Activated CD8-positive, alpha-beta memory T cell treated with anti-CD3 and anti-CD28 coated beads for 1 hour (primary cell): ENCODE measurements around the gene ABHD12.

Experiments used
- DNase-seq, 2 donors: peaks; one replicate each; pipeline ENCODE4 v3.0.0-alpha.2; 2020; ENCODE audit warnings: low read depth in 1 of 2; ENCODE audit errors: extremely low read depth in 1 of 2

Gene ABHD12

DNA sequence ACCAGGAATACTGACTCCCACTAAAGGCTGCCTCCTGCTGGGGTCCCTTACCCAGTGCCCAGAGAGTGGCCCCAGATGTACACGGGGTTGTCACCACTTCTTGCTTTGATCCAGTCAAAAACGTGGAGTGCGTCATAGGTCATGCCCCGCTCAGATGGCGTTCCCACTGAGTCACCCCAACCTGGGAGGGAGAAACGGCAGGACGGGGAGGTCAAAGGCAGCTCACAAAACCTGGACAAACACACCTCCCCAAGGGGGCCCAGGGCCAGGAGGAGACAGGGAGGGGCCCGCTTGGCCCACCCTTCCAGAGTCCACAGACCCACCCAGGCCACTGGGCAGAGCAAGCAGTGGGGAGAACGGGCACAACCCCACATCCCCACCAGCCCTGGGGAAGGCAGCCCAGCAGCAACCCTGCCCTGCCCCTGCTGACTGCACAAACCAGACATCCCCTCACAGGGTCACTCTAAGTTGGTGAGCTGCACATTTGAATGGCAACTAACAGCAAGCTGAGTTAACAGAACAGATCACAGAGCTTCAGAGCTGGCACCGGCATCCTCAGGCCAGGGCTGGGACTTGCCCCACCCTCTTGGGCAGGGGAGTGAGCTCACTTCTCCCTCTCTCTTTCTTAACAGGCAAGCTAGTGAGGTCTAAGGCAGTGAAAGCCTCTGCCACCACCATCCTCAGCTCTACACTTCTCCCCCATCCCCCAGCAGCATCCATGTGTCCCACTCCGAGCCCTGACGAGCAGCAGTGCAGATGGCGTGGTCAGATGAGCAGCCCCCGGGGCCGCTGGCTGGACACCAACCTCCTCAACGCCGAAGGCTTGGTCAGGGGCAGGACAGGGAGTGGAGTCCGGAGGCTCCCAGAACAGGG lies 81.0 kb downstream of the ABHD12 start:
- DNase-seq: no peak

DNA sequence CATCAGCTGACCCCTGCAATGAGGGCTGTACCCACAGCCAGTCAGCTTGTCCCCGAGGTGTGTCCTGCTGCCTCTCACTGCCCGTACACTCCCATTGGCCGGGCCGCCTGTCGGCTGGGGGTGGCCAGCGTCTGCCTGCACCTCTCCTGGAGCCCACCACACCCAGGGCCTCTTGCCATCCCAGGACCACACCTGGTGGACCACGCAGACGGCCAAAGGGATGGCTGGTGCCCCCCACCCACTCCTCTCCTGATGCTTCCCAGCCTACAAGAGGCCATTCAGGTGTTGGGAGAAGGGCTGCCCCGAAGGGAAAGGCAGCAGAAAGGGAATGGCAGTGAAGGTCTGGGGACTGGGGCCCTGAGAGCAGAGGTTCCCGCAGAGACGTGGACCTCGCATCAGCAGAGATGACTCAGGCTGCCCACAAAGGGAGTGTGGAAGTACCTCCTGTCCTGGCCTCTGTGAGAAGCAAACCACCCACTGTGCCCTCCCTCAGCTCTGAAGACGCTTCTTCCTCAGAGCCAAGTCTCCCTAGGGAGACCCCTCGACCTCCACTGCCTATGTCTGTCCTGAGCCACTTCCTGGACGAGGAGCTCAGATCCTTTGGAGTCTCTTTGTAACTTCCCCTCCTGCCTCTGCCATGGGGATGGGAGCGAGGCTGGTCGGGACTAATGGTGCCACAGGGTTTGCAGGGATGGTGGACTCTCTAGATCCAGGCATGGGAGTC lies 81.8 kb downstream of the ABHD12 start:
- no peak for DNase-seq

DNA sequence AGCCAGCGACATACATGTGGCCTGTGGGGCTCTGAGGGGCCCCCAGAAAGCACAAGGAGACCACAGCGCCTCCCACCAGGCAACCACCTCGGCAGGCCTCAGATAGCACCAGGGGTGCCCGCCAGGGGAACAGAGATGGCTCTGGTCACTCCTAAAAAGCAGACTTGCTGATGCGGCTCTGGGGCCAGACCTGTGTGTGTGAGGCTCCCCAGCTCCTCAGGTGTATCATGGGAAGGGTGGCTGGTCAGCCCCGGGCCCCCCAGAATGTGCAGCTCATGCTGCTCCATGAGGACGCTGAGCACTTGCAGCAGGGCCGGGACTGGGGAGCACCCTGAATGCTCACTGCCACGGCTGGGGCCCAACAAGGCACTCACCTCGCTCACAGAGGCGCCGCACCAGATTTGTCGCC lies 82.5 kb downstream of the ABHD12 start:
- DNase-seq: no peak

DNA sequence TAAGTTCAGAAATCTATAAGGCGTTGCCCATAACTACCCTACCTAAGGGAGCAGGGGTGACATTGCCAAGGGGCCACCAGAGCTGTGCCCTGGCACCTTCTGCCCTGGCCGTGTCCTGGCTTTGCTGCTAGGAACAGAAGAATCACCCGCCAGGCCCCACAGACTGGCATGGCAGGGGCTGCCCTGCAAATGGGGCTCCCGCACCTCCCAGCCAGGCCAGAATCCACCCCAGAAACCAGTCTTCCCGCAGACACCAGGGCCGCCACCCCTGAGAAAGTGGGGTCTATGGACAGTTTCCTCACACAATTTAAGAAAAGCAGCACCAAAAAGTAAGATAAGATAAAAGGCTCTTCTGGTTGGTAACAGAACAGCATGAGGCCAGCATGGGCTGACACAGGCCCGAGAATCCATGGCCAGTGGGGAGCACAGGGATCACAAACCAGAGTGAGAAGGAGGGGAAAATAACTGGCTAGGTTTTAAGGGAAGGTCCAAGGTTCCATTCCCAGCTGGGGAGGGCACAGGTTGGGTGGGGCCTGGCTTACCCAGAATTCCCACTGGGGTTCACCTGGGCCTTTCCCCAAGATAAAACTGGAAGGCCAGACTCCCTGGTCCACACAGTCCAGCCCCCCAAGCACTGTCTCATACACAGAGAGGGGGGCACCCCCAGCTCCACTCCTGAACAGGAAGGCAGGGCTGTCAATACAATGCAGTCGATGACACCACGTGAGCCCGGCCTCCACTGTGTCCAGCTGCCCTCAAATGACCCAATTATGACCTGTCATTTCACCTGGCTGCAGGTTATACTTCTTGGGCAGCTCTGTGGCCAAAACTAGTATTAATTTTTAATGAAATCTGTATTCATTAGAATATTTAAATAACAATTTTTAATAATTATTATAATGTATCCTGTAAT lies 83.4 kb downstream of the ABHD12 start:
- DNase-seq: no peak

DNA sequence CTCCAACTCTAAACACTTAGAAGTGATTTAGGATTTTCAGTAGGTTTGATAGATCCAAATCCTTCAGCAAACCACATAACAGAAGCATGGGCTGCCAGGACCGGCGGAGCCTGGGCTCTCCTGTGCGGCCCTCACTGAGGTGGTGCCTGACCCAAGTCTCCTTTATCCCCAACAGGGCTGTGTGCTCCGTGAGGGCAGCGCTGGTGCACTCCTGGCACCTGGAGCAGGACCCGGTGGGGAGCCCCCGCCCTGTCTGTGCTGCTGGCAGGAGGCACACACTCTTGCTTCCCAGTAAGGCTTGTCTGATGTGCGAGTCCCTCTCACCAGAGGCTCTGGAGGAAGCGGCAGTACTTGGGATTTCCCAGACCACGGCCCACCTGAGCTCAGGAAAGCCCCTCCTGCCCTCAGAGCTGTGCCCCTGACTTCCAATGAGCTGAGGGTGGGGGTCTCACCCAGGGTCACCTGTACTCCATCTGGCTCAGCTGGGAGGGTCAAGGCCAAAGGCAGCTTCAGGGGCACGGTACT lies 86.5 kb downstream of the ABHD12 start:
- DNase-seq: no peak

DNA sequence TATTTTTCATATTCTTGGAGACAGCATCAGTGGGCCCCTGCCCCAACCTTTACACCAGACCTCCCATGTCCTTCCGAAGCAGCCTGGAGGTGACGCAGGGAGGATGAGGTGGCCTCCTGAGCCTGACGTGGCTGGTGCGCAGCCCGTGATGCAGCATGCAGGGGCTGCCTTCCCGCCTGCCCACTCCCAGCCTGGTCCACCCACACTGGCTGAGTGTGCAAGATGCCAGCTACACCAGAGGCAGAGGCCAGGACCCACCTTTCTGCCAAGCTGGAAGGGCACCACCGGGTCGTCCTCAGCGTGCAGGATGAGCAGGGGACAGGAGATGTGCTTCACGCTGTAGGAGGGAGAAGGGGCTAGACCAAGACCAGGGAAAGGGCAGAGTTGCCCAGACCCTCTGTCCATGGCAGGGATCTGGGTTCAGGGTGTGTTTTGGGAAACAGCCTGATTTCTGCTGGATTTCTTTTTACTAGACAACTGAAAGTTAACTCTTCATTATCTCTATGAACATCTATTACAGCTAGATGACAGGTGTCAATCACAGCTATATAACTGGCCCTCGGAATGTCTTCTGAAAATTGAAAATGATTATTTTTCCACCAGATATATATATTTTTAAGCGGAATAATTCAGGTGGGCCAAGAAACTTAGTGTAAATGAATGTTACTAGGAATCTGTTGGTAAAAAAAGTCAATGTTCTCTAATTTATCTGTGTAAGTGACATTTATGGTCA lies 87.2 kb downstream of the ABHD12 start:
- DNase-seq: no peak

DNA sequence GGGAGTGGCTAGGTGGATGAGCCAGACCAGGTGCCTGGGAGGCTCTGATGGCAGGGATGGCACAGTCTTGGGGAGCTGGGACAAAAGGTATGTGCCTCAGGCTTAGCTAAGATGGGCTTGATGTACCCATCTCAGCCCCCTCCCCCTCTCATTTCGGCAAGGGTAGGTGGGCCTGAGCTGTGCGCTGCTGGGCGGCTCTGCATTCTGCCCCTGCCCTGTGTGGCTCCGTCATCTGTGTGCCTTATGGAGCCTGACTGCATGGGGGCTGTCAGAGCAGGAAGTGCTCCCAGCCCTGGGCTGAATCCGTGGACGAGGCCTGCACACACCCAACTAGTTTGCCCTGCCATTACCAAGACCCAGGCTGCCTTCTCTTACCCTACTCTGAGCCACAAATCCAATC lies 88.0 kb downstream of the ABHD12 start:
- no peak for DNase-seq

DNA sequence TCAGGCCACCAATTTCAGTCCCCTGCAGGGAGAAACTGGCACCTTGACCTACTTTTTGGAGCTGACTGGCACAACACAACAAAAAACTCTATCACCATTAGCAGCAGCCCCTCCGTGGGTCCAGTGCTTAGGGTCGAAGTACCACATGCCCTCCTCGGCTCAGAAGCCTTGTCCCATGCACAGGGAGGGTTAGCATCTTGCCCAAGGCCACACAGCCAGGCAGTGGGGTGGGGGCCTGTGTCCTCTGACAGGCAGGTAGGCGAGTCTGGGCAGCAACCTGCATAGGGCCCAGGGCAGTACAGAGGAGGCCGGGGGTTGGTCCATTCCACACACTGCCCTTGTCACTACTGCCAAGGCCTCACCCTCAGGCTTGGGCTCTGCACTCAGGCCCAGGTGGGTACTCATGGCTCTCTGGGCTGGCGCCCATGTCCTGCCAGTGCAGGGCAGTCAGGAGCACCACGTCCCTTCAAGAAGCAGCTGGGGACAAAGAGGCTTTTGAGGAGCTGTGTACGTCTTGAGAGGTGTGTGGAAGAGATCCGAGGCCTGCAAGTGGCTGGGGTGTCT lies 89.2 kb downstream of the ABHD12 start:
- no peak for DNase-seq

DNA sequence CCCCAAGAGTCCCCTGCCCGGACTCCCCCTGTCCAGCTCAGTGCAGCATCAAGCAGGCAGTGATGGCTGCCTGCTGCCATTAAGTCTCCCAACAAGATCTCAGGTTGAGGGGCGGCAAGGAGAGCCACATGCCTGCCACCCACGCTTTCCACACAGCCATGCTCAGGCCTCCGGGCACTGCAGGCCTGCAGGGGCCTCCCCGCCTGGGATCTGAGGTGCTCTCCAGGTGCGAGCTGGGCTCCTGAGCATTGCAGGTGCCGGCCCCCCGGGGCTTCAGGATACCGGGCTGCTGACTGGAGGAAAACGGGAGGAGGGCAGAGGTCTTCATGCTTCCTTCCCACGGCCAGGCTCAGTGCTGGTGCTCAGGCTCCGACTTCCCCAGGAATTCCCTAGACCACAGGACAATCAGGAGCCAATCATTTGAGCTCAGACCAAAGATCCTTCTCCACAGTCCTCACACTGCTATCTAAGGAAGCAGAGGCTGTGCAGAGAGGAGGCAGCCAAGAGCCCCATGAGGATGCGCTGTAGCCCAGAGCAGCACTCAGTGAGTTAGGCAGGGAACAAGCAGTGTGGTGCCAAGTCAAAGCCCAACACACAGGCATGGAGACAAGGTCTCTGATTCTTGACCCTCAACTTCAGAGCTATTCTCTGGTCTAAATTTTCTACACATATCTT lies 90.0 kb downstream of the ABHD12 start:
- DNase-seq: no peak

DNA sequence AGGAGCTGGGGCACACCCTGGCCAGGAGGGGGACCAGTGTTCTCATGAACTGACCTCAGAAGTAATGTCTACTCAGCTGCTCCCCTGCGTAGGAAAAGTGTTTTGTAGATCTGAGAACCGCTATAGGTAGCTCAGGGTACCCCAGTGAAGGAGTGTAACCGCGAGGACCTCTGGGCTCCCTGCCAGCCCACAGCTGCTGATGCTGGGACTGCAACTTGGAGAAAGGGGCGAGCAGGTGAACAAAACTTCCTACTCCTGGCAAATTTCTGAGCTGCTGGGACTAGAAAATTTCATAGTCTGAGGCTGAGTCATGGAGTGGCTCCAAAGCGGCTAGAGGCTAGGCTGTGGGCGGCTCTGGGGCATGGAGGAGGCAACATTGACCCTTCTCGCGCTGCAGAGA lies 90.8 kb downstream of the ABHD12 start:
- DNase-seq: no peak

DNA sequence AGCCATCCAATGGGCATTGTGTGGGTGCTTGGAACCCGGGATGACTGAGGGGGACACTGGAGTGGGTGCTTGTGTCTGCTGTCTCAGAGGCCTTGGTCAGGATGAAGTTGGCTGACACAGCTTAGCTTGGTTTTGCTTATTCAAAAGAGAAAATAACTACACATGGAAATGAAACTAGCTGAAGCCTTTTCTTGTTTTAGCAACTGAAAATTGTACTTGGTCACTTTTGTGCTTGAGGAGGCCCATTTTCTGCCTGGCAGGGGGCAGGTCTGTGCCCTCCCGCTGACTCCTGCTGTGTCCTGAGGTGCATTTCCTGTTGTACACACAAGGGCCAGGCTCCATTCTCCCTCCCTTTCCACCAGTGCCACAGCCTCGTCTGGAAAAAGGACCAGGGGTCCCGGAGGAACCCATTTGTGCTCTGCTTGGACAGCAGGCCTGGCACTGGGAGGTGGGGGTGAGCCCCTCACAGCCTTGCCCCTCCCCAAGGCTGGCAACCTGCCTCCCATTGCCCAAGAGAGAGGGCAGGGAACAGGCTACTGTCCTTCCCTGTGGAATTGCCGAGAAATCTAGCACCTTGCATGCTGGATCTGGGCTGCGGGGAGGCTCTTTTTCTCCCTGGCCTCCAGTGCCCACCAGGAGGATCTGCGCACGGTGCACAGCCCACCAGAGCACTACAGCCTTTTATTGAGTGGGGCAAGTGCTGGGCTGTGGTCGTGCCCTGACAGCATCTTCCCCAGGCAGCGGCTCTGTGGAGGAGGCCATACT lies 93.3 kb downstream of the ABHD12 start:
- DNase-seq: no peak

DNA sequence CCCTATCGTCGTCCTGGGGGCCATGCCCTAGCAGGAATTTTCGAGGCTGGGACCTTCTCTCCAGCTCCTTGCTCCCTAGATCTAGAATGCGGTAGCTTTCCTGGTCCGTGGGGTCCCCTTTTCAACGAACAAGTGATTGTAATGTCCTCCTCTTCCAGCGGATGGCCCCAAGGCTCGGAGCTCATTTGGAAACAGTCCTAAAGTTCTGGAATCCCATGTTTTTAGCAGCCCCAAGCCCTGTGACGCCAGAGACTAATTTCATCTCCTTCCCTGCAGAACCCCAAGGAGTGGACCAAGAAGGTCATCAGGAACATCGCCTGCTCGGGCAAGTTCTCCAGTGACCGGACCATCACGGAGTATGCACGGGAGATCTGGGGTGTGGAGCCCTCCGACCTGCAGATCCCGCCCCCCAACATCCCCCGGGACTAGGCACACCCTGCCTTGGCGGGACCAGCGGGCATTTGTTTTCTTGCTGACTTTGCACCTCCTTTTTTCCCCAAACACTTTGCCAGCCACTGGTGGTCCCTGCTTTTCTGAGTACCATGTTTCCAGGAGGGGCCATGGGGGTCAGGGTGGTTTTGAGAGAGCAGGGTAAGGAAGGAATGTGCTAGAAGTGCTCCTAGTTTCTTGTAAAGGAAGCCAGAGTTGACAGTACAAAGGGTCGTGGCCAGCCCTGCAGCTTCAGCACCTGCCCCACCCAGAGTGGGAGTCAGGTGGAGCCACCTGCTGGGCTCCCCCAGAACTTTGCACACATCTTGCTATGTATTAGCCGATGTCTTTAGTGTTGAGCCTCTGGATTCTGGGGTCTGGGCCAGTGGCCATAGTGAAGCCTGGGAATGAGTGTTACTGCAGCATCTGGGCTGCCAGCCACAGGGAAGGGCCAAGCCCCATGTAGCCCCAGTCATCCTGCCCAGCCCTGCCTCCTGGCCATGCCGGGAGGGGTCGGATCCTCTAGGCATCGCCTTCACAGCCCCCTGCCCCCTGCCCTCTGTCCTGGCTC lies 94.2 kb downstream of the ABHD12 start:
- DNase-seq: no peak

DNA sequence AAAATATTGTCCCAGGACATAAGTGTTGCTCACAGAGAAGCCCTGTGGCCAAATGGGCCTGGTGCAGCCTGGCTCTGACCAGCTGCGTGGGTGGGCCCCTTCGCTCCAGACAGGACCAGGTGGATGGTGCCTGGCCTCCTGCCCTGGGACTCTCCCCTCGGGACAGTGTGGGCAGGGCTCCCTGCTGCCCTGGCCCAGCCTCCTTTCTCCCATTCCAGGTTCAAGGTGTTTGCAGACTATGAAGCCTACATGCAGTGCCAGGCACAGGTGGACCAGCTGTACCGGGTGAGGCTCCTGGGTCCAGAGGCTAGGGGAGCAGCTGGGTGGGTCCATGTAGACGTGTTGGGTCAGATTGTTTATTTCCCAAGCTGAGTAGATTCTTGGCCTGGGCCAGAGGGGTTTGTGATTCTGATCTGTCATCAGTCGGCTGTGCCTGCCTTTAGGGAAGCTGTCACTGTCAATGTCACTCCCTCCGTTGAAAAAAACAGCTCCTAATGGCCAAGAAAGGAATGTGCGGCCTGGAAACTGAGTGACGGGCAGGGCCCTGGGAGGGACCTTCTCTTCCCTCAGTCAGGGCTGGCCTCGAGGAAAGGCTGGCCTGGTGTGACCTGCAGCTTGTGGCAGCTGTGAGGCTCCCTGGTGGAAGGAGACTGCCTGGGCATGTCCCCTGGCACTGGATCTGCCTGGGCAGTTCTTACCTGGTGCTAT lies 95.1 kb downstream of the ABHD12 start:
- DNase-seq: no peak

DNA sequence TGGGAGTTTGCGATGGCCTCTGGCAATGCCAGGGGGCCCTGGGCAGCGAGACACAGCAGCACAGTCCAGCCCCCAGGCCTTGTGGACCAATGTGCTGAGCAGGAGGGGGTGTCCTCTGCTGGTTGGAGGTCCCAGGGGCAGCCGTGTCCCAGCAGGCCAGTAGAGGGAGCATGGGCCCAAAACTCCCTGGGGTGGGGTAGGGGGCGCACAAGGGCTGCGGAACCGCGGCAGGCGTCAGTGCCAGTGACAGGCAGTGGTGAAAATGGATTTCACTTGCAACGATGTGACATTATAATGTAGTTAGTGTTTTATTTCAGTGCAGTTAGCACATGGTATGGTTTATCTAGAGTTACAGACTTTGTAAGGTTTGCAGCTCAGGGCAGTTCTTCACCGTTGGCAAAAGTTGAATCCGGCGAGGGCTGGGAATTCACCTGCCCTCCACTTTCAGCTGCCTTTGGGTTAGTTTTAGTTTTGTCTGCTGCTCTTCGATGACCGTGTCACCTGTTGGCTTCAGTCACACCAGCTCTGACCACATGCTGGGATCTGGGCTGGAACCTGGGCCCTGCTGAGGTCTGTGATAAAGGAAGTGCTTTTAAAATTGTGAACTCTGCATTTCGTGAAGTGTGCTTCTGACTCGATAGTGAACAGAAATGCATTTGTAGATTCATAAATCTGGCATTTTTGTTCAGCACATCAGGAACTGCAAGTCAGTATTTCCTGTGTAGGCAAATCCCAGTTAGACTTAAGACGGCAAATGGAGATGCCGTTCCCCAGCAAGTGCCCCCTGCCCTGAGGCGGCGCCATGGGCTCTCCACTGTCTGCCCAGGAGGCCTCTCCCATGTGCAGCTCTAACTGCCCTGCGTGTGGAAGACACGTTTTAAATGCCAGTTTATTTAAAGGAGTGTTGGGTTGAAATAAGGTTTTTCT lies 95.9 kb downstream of the ABHD12 start:
- DNase-seq: peak; percentile 11 to 33

DNA sequence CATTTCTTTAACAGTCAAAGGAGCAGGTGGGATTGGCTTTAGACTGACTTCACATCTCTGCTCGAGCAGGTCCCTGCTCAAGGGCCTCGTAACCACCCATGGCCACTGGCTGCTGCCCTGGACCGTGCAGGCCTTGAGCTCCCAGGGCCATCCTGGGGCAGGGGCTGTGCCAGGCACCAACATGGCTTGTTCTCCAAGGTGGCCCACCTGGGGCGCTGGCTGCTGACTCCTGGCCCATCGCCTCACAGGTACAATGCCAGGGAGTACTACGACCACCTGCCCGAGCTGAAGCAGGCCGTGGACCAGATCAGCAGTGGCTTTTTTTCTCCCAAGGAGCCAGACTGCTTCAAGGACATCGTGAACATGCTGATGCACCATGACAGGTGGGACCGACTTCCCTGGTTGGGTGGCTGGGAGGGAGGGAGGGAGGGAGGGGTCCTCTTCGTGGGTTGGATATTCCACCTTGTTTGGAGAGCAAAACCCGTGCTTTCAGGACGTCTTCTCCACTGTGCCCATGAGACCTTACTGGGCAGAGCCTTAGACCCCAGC lies 96.7 kb downstream of the ABHD12 start:
- DNase-seq: no peak

DNA sequence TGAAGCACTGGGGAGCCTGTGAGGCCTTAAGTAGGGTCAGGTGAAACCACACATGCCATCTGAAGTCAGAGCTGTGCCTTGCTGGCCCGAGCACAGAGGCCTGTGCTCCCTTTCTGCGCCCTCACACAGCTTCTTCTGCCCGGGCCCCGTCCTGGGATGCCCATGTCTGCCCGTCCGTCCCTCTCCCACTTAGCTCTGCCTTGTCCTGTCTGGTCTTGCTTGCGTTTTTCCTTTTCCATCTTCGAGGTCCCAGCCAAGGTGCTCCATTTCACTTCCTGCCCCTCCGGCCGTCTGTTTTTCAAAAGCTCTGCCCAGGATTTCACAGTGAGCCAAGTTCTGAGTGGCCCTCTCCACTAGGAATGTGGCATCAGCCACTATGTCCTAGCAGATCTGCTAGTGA lies 97.1 kb downstream of the ABHD12 start:
- no peak for DNase-seq
